Activated T-helper 2 cell treated with anti-CD3 and anti-CD28 coated beads, Interferon-gamma antibody, Interleukin-2, Interleukin-4, amounts not matched to agents 10 μg/mL and 5 μg/mL and 100 μg/mL, durations not matched to agents 14 hours and 24 hours and 36 hours (primary cell): Measurements from ENCODE around the gene ITFG1. TPM values are rescaled to one million over a fixed set of nuclear protein-coding genes. Genes with fewer than 3 reads are reported as not detected.

Source experiments
- DNase-seq: peaks from one replicate; pipeline ENCODE4 v3.0.0; 2021; ENCODE audit warnings: low spot score
- H3K27ac Mint-ChIP-seq: one replicate; pipeline ENCODE4 v1.8.0; 2021; ENCODE audit warnings: mixed read lengths
- H3K27me3 Mint-ChIP-seq: one replicate; pipeline ENCODE4 v1.8.0; 2021; ENCODE audit warnings: low read depth, mixed read lengths
- H3K36me3 Mint-ChIP-seq: one replicate; pipeline ENCODE4 v1.8.0; 2021; ENCODE audit warnings: low read depth, mixed read lengths
- H3K4me1 Mint-ChIP-seq: one replicate; pipeline ENCODE4 v1.8.0; 2021; ENCODE audit warnings: low read depth, mixed read lengths
- H3K4me3 Mint-ChIP-seq: one replicate; pipeline ENCODE4 v1.8.0; 2021; ENCODE audit warnings: low read depth, mild to moderate bottlenecking, moderate library complexity, mixed read lengths
- H3K9me3 Mint-ChIP-seq: one replicate; pipeline ENCODE4 v1.8.0; 2021; ENCODE audit warnings: mixed read lengths
- intact Hi-C: fragments of 100-400 bp; cut with micrococcal nuclease; formaldehyde crosslinking; loops from one replicate; pipeline ENCODE4 v1.15.1; 2023
- total RNA-seq: library from RNA; stranded (reverse); gene quantifications from 2 replicates; pipeline ENCODE4 v1.2.3, GENCODE V29; 2022

Gene ITFG1
- total RNA-seq, 1 donor from 2014 or later = 28.7 TPM

DNA sequence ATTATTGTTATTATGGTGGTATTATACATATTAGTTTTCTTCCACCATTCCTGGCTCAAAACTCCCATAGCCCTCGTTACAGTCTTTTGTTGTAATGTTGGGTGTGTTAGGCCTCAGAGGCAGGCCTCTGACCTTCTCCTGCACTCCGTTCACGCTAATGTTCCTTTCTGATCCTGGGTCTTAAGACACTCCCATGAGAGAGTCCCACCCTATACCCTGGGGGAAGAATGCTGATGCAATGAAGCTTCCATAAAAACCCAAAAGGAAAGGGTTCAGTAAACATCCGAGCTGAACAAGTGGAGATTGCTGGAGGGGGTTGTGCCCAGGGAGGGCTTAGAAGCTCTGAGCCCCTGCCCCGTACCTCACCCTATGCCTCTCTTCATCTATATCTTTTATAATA is 175.9 kb downstream of the ITFG1 start:
- no peak for DNase-seq
- H3K27ac Mint-ChIP-seq = no peak overlapping the region
- H3K27me3 Mint-ChIP-seq = no peaks in the 10 kb centered on the region
- no peaks in the 10 kb centered on the region for H3K4me1 Mint-ChIP-seq
- peaks cover 2% of the 10 kb centered on the region for H3K36me3 Mint-ChIP-seq
- H3K4me3 Mint-ChIP-seq = no peak overlapping the region
- peaks cover 9% of the 10 kb centered on the region for H3K9me3 Mint-ChIP-seq
- intact Hi-C loops = no loop called here

DNA sequence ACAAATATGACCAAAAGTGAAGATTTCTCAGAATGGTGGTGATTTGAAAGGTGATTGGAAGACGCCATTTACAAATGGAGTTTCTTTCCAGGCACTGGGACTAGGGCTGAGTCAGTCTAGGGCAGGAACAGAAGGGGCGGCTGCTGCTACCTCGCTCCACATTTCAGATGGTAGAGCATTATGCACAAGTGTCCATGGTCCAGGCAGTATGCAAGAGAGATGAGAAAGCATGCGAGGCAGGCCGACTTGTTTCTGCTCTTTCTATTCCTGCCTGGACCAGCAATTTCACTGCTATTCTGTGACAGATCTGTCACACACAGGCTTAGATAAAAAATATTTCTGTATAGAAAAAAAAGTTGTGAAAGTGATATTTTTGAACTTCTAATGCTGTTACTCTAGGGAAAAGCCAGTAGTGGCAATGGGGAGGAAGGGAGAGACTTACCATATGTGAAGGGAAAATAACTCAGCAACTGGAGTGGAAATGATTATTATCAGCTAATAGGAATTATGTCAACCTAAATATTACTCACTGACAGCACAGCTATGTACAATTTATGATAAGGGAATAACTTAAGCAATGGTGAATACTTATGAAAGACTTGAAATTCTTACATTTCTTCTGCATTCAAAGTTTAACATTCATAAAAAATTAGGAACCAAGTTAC is 182.4 kb downstream of the ITFG1 start:
- Mint-ChIP-seq H3K36me3 (no peaks in the 10 kb centered on the region), H3K27ac (no peak overlapping the region), H3K4me1 (no peaks in the 10 kb centered on the region), H3K27me3 (no peaks in the 10 kb centered on the region), H3K4me3 (no peak overlapping the region), H3K9me3 (peaks cover 6% of the 10 kb centered on the region)
- intact Hi-C loops = no loop called here
- no peak for DNase-seq

DNA sequence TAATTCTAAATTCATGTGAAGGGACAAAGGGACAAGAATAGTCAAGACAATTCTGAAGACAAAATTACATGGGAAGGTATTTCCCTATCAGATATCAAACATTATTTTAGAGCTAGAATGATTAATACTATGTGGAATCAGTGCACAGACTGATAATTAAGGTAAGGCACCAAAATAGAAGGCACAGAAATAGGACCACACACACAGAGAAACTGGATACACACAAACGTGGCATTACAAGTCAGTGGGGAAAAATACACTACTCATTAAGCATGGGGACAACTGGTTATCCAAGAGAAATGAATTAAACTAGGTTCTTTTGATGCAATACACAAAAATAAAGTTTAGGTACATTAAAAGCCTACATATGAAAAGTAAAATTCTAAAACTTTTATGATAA is 184.3 kb downstream of the ITFG1 start:
- Mint-ChIP-seq H3K27me3 (no peaks in the 10 kb centered on the region), H3K36me3 (no peaks in the 10 kb centered on the region), H3K4me3 (no peak overlapping the region), H3K27ac (no peak overlapping the region), H3K4me1 (no peaks in the 10 kb centered on the region), H3K9me3 (no peaks in the 10 kb centered on the region)
- no peak for DNase-seq
- intact Hi-C loops = no loop called here

DNA sequence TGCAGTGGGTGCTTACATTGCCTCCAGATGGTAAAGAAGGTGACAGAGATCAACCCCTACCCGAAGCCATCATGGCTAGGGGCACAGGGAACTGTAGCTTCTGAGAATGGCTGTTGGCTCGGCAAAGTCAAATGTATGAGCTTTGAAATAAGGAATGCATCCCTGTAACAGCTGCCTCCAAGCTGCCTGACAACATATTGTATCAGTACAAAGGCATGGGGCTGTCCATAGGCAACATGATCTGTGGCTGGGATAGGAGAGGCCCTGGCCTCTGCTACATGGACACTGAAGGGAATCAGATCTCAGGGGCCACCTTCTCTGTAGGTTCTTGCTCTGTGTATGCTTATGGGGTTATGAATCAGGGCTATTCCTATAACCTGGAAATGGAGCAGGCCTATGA is 197.9 kb downstream of the ITFG1 start:
- no peaks in the 10 kb centered on the region for H3K9me3 Mint-ChIP-seq
- DNase-seq = no peak
- H3K27ac Mint-ChIP-seq = no peak overlapping the region
- no peaks in the 10 kb centered on the region for H3K27me3 Mint-ChIP-seq
- no peak overlapping the region for H3K4me3 Mint-ChIP-seq
- intact Hi-C loops = no loop called here
- no peaks in the 10 kb centered on the region for H3K4me1 Mint-ChIP-seq
- H3K36me3 Mint-ChIP-seq = peaks cover 5% of the 10 kb centered on the region

DNA sequence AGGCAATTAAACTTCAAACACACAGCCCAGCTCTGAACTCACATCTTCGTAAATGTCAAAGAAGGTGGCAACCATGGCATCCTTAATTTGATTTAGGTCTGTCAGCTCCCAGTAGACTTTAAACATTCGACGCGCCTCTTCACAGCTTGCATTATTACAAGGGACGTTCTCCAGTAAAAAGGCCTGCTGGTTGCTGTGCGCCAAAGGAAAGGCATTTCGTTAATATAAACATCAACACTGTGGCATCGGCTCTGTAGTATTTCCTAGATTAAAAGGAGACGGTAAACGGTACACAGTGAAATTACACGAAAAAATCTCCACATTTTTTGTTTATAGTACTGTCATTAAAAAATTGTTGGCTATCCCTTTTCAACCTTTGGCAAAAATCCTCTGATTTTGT is 200.4 kb downstream of the ITFG1 start:
- Mint-ChIP-seq H3K4me3 (no peak overlapping the region), H3K27me3 (no peaks in the 10 kb centered on the region), H3K36me3 (peaks cover 14% of the 10 kb centered on the region), H3K4me1 (no peaks in the 10 kb centered on the region), H3K27ac (no peak overlapping the region), H3K9me3 (no peaks in the 10 kb centered on the region)
- DNase-seq = no peak
- intact Hi-C loops = no loop called here

DNA sequence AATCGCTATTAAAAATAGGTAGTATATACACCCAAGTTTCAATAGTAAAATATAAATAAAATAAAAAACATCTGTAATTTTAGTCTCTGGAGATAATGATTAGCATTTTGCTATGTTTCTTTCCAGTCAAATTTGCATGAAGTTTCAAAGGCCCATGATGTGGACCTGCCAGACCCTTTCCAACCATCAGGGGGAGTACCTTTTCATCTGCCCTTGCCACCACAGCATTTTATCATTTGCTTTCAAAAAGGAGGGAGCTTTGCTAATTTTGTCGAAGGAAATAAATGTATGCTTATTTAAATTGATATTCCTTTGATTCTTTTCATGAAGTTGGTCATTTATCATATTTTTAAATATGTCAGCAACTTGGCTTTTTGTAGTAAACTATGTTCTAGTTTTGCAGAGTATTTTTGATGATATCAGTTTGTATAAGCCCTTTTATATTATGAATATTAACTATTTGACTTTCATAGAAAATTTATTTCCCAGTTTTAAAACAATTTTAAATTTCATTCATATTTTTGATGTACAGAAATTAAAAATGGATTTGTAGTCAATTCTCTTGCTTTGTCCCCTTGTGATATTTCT is 201.9 kb downstream of the ITFG1 start:
- no peaks in the 10 kb centered on the region for H3K27me3 Mint-ChIP-seq
- no peak for DNase-seq
- no peaks in the 10 kb centered on the region for H3K9me3 Mint-ChIP-seq
- intact Hi-C loops = no loop called here
- H3K4me1 Mint-ChIP-seq = no peaks in the 10 kb centered on the region
- H3K4me3 Mint-ChIP-seq = no peak overlapping the region
- H3K27ac Mint-ChIP-seq = no peak overlapping the region
- peaks cover 15% of the 10 kb centered on the region for H3K36me3 Mint-ChIP-seq

DNA sequence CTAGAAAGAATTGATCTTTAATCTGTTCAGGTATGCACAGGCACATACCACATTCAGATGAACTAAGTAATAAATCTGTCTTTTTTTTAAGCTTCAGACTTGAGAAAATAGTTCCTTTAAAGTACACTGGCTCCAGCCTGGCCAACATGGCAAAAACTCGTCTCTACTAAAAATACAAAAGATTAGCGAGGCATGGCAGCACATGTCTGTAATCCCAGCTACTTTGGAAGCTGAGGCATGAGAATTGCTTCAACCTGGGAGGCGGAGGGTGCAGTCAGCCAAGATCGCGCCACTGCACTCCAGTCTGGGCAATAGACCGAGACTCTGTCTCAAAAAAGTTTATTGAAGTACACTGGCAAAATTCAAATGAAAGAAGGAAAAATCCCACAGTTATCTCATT is 206.1 kb downstream of the ITFG1 start:
- Mint-ChIP-seq H3K9me3 (no peaks in the 10 kb centered on the region), H3K27ac (no peak overlapping the region), H3K4me3 (no peak overlapping the region), H3K27me3 (no peaks in the 10 kb centered on the region), H3K36me3 (peaks cover 13% of the 10 kb centered on the region), H3K4me1 (no peaks in the 10 kb centered on the region)
- intact Hi-C loops = no loop called here
- no peak for DNase-seq

DNA sequence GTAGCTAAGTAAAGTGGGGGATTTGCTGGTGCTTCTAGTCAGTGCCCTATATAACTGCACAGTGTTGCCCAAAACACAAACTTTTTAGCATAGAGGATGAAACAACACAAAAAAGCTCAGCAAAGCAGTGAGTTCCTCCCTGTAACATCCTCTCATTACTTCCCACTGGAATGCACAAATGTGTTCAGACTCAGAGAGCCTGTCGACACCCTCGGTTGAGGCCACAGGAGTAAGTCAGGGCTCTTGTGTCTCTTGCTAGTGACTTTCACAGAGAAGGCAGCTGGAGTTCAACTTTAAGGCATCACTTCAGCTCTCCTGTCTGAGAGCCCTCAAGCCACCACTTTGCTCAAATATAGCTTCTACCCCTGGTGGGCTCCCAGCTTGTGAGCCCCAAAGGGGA is 209.9 kb downstream of the ITFG1 start:
- Mint-ChIP-seq H3K9me3 (no peaks in the 10 kb centered on the region), H3K4me3 (no peak overlapping the region), H3K36me3 (peaks cover 3% of the 10 kb centered on the region), H3K27me3 (no peaks in the 10 kb centered on the region), H3K27ac (no peak overlapping the region), H3K4me1 (no peaks in the 10 kb centered on the region)
- DNase-seq = no peak
- intact Hi-C loops = no loop called here

DNA sequence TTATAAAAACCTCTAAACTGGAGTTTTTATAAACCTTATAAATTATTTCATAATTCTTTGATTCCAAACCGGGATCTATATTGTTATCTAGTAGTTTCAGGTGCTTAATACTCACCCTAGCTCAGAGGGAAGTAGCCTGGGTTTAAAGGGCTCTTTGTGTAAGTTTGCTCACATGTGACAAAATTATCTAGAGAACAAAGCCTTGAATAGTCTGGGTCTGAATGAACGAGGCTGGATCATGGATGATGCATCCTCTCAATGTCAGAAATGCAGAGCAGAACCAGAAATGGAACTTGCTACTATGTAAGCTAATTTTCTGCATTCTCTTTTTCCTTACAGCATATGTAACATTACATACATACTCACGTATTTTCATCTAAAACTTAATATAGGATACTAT is 213.2 kb downstream of the ITFG1 start:
- Mint-ChIP-seq H3K4me1 (no peaks in the 10 kb centered on the region), H3K27ac (no peak overlapping the region), H3K4me3 (no peak overlapping the region), H3K36me3 (no peaks in the 10 kb centered on the region), H3K27me3 (no peaks in the 10 kb centered on the region), H3K9me3 (no peaks in the 10 kb centered on the region)
- intact Hi-C loops = no loop called here
- DNase-seq = no peak

DNA sequence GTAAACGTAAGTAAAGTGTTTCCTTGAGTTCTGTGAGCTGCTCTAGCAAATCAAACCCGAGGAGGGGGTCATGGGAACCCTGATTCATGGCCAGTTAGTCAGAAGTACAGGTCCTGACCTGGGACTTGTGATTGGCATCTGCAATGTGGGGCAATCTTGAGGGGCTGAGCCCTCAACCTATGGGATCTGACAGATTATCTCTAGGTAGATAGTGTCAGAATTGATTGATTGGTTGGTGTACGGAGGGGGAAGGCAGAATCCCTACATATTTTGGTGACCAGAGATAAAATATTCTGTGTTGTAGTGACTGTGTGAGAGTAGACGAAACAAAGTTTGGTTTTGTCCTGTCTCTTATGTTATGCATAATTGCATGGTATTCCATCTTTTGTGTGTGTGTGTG is 216.7 kb downstream of the ITFG1 start:
- H3K36me3 Mint-ChIP-seq = no peaks in the 10 kb centered on the region
- no peaks in the 10 kb centered on the region for H3K9me3 Mint-ChIP-seq
- no peaks in the 10 kb centered on the region for H3K4me1 Mint-ChIP-seq
- H3K4me3 Mint-ChIP-seq = no peak overlapping the region
- H3K27ac Mint-ChIP-seq = no peak overlapping the region
- DNase-seq = no peak
- intact Hi-C loops = no loop called here
- no peaks in the 10 kb centered on the region for H3K27me3 Mint-ChIP-seq

DNA sequence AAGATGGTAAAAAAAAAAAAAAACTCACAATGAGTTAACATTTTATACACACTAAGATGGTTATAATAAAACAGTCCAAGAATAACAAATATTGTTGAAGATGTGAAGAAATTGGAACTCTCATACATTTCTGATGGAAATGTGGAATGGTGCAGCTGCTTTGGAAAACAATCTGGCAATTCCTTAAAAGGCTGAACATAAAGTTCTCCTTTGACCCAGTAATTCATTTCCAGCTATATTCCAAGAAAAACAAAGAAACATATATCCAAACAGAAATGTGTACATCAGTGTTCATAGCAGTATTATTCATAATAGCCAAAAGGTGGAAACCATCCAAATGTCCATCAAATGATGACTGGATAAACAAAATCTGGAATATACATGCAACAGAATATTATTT is 219.8 kb downstream of the ITFG1 start:
- intact Hi-C loops = no loop called here
- no peak overlapping the region for H3K4me3 Mint-ChIP-seq
- no peak overlapping the region for H3K27ac Mint-ChIP-seq
- H3K36me3 Mint-ChIP-seq = no peaks in the 10 kb centered on the region
- DNase-seq = no peak
- no peaks in the 10 kb centered on the region for H3K9me3 Mint-ChIP-seq
- no peaks in the 10 kb centered on the region for H3K27me3 Mint-ChIP-seq
- no peaks in the 10 kb centered on the region for H3K4me1 Mint-ChIP-seq

DNA sequence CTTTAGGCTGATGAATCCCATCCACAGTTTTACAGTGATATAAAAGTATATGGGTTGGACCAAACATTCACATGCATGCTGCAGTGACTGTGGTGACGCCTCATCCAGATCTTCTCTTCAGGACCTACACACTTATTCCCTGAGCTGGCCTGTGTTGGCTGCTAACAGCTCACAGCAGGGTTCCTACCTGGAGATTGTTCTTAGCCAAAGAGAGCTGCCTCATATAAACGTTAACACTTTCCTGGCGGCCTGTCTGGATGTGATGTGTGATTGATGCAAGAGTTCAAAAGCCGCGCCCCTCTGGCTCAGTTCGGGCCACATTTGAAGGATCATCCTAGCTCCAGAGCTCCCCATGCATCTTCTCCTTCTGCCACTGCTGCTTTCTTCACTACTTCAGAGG is 224.1 kb downstream of the ITFG1 start:
- H3K4me1 Mint-ChIP-seq = peaks cover 3% of the 10 kb centered on the region
- intact Hi-C loops = no loop called here
- no peaks in the 10 kb centered on the region for H3K27me3 Mint-ChIP-seq
- H3K9me3 Mint-ChIP-seq = no peaks in the 10 kb centered on the region
- H3K36me3 Mint-ChIP-seq = no peaks in the 10 kb centered on the region
- DNase-seq = no peak
- H3K27ac Mint-ChIP-seq = no peak overlapping the region
- H3K4me3 Mint-ChIP-seq = no peak overlapping the region

DNA sequence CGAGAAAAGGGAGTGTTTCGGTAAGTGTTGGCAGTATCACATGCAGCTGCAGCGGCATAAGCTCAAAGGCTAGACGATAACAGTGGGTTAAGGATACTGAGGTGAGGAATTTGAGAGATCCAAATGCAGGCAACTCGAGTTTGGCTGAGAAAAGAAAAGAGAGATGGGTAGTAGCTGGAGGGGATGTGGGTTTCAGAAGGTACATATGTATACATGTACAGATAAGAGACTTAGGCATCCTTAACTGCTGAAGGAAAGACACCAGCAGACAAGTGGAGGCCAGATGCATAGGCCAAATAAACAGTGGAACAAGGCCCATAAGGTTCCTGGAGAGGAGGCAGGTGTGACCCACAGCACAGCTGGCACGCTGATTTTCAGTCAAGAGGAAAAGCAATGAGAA is 230.6 kb downstream of the ITFG1 start:
- intact Hi-C loops = no loop called here
- no peak for DNase-seq
- H3K9me3 Mint-ChIP-seq = no peaks in the 10 kb centered on the region
- H3K27ac Mint-ChIP-seq = no peak overlapping the region
- no peaks in the 10 kb centered on the region for H3K27me3 Mint-ChIP-seq
- no peak overlapping the region for H3K4me3 Mint-ChIP-seq
- H3K36me3 Mint-ChIP-seq = no peaks in the 10 kb centered on the region
- peaks cover 18% of the 10 kb centered on the region for H3K4me1 Mint-ChIP-seq
